Subcutaneous abdominal adipose tissue (tissue), 5 donors: Measurements from ENCODE around the gene PDCD2L.

Source experiments
- H3K27ac ChIP-seq: one replicate; pipeline ENCODE4 v1.7.0; 2013; ENCODE audit warnings: low read depth, mild to moderate bottlenecking, inconsistent platforms, low read length, moderate library complexity
- H3K27me3 ChIP-seq, 5 donors: one replicate each; pipeline ENCODE4 v1.7.0; 2013; ENCODE audit warnings: low read length in 5 of 5, inconsistent platforms in 1 of 5; ENCODE audit not compliant: control insufficient read depth in 5 of 5, insufficient read depth in 4 of 5
- H3K36me3 ChIP-seq, 5 donors: one replicate each; pipeline ENCODE4 v1.7.0; 2013; ENCODE audit warnings: low read length in 5 of 5; ENCODE audit not compliant: control insufficient read depth in 5 of 5, insufficient read depth in 5 of 5
- H3K4me1 ChIP-seq, 5 donors: one replicate each; pipeline ENCODE4 v1.7.0; 2013; ENCODE audit warnings: low read length in 5 of 5, mild to moderate bottlenecking in 3 of 5, moderate library complexity in 1 of 5; ENCODE audit not compliant: control insufficient read depth in 5 of 5, insufficient read depth in 5 of 5
- H3K4me3 ChIP-seq, 5 donors: one replicate each; pipeline ENCODE4 v1.7.0; 2013; ENCODE audit warnings: low read length in 5 of 5, low read depth in 1 of 5
- H3K9ac ChIP-seq, 5 donors: one replicate each; pipeline ENCODE4 v1.7.0; 2013; ENCODE audit warnings: low read length in 5 of 5, mild to moderate bottlenecking in 4 of 5, moderate library complexity in 3 of 5
- H3K9me3 ChIP-seq, 5 donors: one replicate each; pipeline ENCODE4 v1.7.0; 2013; ENCODE audit warnings: low read length in 5 of 5; ENCODE audit not compliant: control insufficient read depth in 5 of 5
- donor health status: healthy.
- donor health status: healthy.
- donor health status: healthy.
- donor health status: healthy.
- donor health status: healthy.

The PDCD2L gene

DNA sequence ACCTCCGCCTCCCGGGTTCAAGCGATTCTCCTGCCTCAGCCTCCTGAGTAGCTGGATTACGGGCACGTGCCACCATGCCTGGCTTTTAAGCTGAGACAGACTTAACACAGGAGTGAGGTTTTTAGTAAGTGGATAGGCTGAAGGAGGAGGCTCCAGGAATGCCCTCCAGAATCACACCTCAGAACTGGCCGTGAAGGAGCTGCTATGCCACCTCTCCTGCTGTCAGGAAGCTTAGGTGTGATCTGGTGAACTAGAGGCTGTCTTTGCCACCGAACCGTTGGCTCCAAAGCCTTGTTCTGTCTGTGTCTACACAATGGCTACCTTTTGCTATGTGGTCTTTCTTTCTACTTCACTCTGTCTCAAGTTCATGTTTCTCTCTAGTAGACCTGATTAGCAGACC lies 4.2 kb downstream of the PDCD2L start:
- H3K36me3 ChIP-seq = peaks cover 0 to 22% (median 9%) of the 10 kb centered on the region in 5 donors
- peaks cover 3 to 15% (median 13%) of the 10 kb centered on the region in 5 donors for H3K4me1 ChIP-seq
- no peak overlapping the region for H3K9ac ChIP-seq
- H3K27me3 ChIP-seq = no peaks in the 10 kb centered on the region
- no peaks in the 10 kb centered on the region for H3K9me3 ChIP-seq
- H3K27ac ChIP-seq = no peak overlapping the region
- no peak overlapping the region for H3K4me3 ChIP-seq

DNA sequence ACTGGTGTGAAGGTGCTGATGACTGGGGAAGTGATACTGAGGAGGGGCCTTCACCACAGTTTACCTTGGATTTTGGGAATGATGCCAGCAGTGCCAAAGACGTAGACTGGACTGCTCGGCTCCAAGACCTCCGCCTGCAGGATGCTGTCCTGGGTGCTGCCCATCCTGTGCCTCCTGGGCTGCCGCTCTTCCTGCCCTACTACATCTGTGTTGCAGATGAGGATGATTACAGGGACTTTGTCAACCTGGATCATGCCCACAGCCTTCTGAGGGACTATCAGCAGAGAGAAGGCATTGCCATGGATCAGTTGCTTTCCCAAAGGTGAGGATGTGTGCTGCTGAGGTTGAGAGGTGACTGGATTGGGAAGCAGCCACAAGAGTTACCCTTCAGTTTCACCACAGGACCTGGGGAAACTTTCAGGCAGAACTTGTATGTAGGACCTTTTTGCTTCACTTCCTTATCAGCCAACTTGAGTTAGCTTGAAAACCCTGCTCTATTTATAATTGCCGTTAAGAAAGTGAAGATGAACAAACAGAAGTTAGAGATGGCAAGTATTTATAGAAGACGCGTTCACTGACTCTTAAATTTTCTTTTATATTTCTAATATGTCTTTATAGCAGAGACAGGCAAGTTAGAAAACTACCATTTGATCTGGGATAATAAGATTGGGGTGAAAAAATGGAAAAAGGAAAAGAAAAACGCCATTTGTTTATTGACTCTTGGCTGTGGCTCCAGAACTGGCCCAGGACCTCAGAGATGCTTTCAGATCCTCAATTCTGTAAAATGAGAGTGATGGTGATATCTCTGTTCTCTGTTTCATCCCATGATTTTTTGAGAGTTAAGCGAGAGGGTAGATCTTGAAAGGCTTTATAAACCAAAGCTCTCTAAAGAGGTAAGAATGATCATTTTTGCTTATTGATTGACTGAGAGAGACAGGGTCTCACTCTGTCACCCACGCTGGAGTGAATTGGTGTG lies 5.3 kb downstream of the PDCD2L start:
- Histone ChIP-seq H3K27me3 (no peaks in the 10 kb centered on the region), H3K4me1 (peaks cover 3 to 5% (median 5%) of the 10 kb centered on the region in 5 donors), H3K36me3 (peaks cover 5 to 31% (median 14%) of the 10 kb centered on the region in 5 donors), H3K4me3 (no peak overlapping the region), H3K9me3 (no peaks in the 10 kb centered on the region), H3K27ac (no peak overlapping the region), H3K9ac (no peak overlapping the region)

DNA sequence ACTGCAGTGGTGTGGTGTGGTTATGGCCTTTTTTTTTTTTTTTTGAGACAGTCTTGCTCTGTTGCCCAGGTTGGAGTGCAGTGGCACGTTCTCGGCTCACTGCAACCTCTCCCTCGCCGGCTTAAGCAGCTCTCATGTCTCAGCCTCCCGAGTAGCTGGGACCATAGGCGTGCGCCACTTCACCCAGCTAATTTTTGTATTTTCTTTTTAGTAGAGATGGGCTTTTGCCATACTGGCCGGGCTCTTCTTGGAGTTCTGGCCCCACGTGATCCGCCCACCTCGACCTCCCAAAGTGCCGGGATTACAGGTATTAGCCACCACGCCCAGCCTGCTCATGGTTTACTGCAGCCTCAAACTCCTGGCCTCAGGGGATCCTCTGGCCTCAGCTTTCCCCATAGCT lies 7.0 kb downstream of the PDCD2L start:
- Histone ChIP-seq H3K27ac (no peak overlapping the region), H3K9me3 (no peaks in the 10 kb centered on the region), H3K4me1 (no peaks in the 10 kb centered on the region), H3K9ac (no peak overlapping the region), H3K4me3 (no peak overlapping the region), H3K27me3 (no peaks in the 10 kb centered on the region), H3K36me3 (peaks cover 7 to 46% (median 14%) of the 10 kb centered on the region in 5 donors)

- H3K4me3 ChIP-seq = no peak overlapping the region
- H3K36me3 ChIP-seq = peaks cover 0 to 43% (median 8%) of the 10 kb centered on the region in 5 donors
- H3K27ac ChIP-seq = no peak overlapping the region
- H3K27me3 ChIP-seq = no peaks in the 10 kb centered on the region
- no peaks in the 10 kb centered on the region for H3K9me3 ChIP-seq
- H3K9ac ChIP-seq = no peak overlapping the region
- H3K4me1 ChIP-seq = no peaks in the 10 kb centered on the region
Measured at GRCh38 chr19:34416021-34416545, 11.9 kb downstream of the PDCD2L start.

DNA sequence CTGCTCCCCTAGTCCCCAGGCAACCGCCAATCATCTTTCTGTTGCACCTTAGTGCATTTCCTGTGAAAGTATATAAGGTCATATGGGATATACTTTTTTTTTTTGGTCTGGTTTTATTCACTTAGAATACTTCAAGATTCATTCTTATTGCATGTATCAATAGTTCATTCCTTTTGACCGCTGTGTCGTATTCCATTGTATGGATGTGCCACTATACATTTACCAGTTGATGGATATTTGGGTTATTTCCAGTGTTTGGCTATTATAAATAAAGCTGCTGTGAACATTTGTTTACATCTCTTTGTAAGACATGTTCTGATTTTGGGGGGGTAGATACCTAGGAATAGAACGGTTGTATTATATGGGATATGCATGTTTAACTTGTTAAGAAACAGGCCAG lies 14.1 kb downstream of the PDCD2L start:
- Histone ChIP-seq H3K9ac (no peak overlapping the region), H3K4me1 (no peaks in the 10 kb centered on the region), H3K27ac (no peak overlapping the region), H3K27me3 (no peaks in the 10 kb centered on the region), H3K9me3 (no peaks in the 10 kb centered on the region), H3K4me3 (no peak overlapping the region), H3K36me3 (peaks cover 0 to 49% (median 8%) of the 10 kb centered on the region in 5 donors)

GRCh38 chr19:34426096-34426661 lies 22.0 kb downstream of the PDCD2L start:
- Histone ChIP-seq H3K4me3 (no peak overlapping the region), H3K9me3 (no peaks in the 10 kb centered on the region), H3K27ac (no peak overlapping the region), H3K36me3 (peaks cover 0 to 9% (median 0%) of the 10 kb centered on the region in 5 donors), H3K4me1 (peaks cover 8 to 37% (median 35%) of the 10 kb centered on the region in 5 donors), H3K27me3 (no peaks in the 10 kb centered on the region), H3K9ac (no peak overlapping the region)

DNA sequence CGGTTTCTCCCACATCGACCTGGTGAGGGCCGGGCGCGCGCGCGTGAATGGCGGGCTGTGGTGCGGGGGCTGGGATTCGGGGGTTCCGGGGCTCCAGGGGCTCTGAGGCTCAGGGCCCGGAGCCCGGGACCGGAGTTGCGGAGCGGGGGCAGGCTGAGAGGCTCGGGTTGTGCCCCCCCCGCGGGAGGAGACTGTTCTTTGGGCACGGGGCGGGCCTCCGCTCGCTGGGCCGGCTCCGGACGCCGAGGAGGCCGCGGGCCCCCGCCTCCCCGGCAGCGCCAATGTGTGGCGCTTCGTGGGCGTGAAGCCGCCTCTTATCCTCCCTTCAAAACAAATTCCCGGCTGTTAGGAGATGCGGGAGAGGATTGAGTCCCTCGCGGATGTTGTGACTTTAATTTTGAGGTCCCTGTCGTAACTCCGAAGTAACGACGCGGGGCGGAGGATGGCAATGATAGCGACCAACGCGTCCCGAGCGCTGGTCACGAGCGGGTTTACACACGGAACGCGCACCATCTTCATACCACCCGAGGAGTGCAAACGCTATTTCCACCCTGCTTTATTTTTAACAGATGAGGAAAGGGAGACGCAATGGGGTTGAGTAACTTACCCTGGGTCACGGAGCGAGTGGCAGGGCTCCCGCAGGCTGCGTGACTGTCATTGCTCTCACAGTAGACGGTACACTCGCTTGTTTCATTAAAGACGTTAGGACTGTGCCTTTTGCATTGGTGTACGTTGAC lies 24.5 kb downstream of the PDCD2L start:
- peak overlapping the region; percentile 91 to 98 (median 96) for H3K9ac ChIP-seq
- no peaks in the 10 kb centered on the region for H3K9me3 ChIP-seq
- peak overlapping the region; percentile 97 for H3K27ac ChIP-seq
- peaks cover 0 to 3% (median 0%) of the 10 kb centered on the region in 5 donors for H3K27me3 ChIP-seq
- peaks cover 12 to 60% (median 56%) of the 10 kb centered on the region in 5 donors for H3K4me1 ChIP-seq
- H3K4me3 ChIP-seq = peak overlapping the region; percentile 81 to 98 (median 96)
- H3K36me3 ChIP-seq = peaks cover 0 to 2% (median under 1%) of the 10 kb centered on the region in 5 donors

GRCh38 chr19:34429553-34429952 lies 25.4 kb downstream of the PDCD2L start:
- H3K9ac ChIP-seq = peak overlapping the region; percentile 91 to 98 (median 96)
- H3K9me3 ChIP-seq = no peaks in the 10 kb centered on the region
- H3K27me3 ChIP-seq = peaks cover 0 to 3% (median 0%) of the 10 kb centered on the region in 5 donors
- H3K4me1 ChIP-seq = peaks cover 12 to 61% (median 55%) of the 10 kb centered on the region in 5 donors
- H3K36me3 ChIP-seq = peaks cover 0 to 8% (median 7%) of the 10 kb centered on the region in 5 donors
- peak overlapping the region; percentile 97 for H3K27ac ChIP-seq
- H3K4me3 ChIP-seq = peak overlapping the region; percentile 81 to 98 (median 96)

DNA sequence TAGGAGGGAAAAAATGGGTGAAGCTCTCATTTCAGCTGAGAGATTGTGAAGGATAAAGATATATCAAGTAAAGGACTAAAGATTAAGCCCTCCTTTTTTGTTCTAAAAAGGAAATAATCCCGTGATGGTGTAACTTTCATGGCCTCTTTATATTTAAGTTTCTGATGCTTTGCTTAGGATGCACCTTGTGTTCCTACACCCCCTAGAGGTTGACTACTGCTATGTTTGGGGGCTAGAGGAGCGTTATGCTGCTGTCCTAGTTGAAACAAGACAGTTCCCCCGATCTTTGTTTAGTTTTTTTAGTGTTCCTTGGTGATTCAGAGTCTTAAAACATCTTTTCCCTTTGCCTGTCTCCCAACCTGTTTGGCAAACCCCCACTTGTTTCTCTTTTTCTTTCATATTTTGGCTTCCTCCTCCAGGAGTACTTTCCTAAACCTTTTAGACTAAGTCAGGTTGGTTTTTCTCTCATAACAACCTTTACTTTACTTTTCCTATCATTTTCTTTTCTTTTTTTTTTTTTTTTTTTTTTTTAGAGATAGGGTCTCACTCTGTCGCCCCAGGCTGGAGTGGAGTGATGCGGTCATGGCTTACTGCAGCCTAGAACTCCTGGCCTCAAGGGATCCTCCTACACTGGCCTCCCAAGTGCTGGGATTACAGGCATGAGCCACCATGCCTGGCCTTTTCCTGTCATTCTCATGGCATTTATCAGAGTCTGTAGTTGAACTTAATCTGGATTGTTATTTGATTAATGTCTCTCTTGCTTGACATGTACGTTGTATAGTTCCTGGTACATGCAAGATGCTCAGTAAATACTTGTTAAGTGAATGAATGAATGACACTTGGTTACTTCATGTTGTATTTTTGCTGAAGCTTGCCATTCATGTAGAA lies 26.8 kb downstream of the PDCD2L start:
- H3K9ac ChIP-seq = peak overlapping the region in 4 of 5 donors; percentile 16 to 97 (median 76)
- H3K4me1 ChIP-seq = peaks cover 12 to 71% (median 55%) of the 10 kb centered on the region in 5 donors
- peaks cover 0 to 3% (median 0%) of the 10 kb centered on the region in 5 donors for H3K27me3 ChIP-seq
- H3K36me3 ChIP-seq = peaks cover 0 to 22% (median 17%) of the 10 kb centered on the region in 5 donors
- no peaks in the 10 kb centered on the region for H3K9me3 ChIP-seq
- H3K4me3 ChIP-seq = peak overlapping the region; percentile 38 to 98 (median 94)
- peak overlapping the region; percentile 97 for H3K27ac ChIP-seq
